Nucleus accumbens (tissue), 56 donors: ENCODE data around the gene SCARF2.
"Not testable (repeated sequence)": the region's sequence is repeated elsewhere in the genome, so short reads cannot be mapped to it uniquely, and the experiment has no call there.

ENCODE experiments used
- DNase-seq, 56 donors: peaks; one replicate each; lab custom pipeline; 2025; lab: John Stamatoyannopoulos, UW

Gene SCARF2

GRCh38 chr22:20415699-20416098 lies 21.9 kb downstream of the SCARF2 start:
- DNase-seq = not testable (repeated sequence)

GRCh38 chr22:20415241-20415640 lies 22.4 kb downstream of the SCARF2 start:
- not testable (repeated sequence) for DNase-seq

GRCh38 chr22:20414450-20414849 lies 23.2 kb downstream of the SCARF2 start:
- no peak for DNase-seq

- DNase-seq = no peak
These were observed 23.6 kb downstream of the SCARF2 start for GRCh38 chr22:20414059-20414440.

- no peak for DNase-seq
These were observed 24.2 kb downstream of the SCARF2 start for GRCh38 chr22:20413217-20414058.

- no peak for DNase-seq
These were observed 25.0 kb downstream of the SCARF2 start for GRCh38 chr22:20412474-20413216.

GRCh38 chr22:20409385-20409784 lies 28.2 kb downstream of the SCARF2 start:
- not testable (repeated sequence) for DNase-seq

GRCh38 chr22:20408891-20409290 lies 28.7 kb downstream of the SCARF2 start:
- DNase-seq = no peak

- DNase-seq = no peak
These were observed 29.8 kb downstream of the SCARF2 start for GRCh38 chr22:20407829-20408228.

GRCh38 chr22:20406686-20407408 lies 30.8 kb downstream of the SCARF2 start:
- no peak for DNase-seq

GRCh38 chr22:20405931-20406685 lies 31.5 kb downstream of the SCARF2 start:
- DNase-seq = no peak

- DNase-seq = no peak
These were observed 32.2 kb downstream of the SCARF2 start for GRCh38 chr22:20405291-20405930.

- DNase-seq = no peak
These were observed 32.7 kb downstream of the SCARF2 start for GRCh38 chr22:20404881-20405280.

GRCh38 chr22:20403779-20404140 lies 33.9 kb downstream of the SCARF2 start:
- DNase-seq = no peak

GRCh38 chr22:20402960-20403778 lies 34.5 kb downstream of the SCARF2 start:
- no peak for DNase-seq

GRCh38 chr22:20401376-20402014 lies 36.1 kb downstream of the SCARF2 start:
- no peak for DNase-seq

- no peak for DNase-seq
These were observed 36.8 kb downstream of the SCARF2 start for GRCh38 chr22:20400606-20401375.
